Measurements from ENCODE around the gene MFRP. TPM values are rescaled to one million over a fixed set of nuclear protein-coding genes. Genes with fewer than 3 reads are reported as not detected.

MFRP gene
- total and polyA plus RNA-seq, 10 of the 15 experiments (the other 5 are each of a cell fraction or from before 2014, with no cell fraction given): not detected

DNA sequence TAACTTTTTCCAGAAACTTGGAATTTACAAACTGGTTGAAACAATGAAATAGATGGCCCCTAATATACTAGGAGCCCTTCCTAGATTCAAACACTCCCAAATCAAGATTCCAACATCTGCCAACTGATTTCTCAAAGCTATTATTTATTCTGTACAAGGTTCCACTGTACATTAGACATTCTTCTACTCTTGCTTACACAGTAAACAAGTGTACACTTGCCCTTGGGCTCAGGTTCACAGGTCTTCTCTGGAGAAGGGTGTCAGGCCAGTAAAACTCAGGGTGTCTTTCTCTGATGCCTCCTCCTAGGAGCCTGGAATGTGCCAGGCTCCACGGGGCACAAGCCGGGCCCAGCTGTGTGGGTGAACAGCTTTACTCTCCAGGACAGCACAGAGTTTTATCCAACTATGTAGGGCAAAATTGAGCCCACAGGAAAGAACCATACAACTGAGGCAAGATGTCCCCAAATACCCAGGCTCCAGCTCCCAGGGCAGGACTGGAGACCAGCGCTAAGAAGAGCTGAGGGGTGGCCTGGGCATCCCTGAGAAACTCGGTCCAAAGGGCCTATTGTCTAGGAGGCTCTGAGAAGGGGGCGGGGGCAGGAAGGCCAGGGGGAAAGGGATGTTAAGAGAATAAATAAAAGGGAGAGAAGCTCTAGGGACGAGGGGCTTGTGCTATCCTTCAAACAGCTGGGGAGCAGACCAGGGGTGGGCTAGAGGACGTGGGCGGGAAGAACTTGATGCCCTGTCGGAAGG, 8.8 kb upstream of the MFRP start:
- Histone ChIP-seq H3K36me3 (ENCODE audit: control insufficient read depth in 2 of 2, insufficient read depth in 2 of 2, low read length in 1 of 2) (no peaks in the 10 kb centered on the region), H3K79me2 (ENCODE audit: control insufficient read depth, insufficient read depth, low read length) (no peaks in the 10 kb centered on the region), H3K4me1 (ENCODE audit: control insufficient read depth, insufficient read depth, low read length) (peaks cover 10% of the 10 kb centered on the region), H3K27me3 (replicated peaks in 1 of 2; ENCODE audit: control insufficient read depth in 2 of 2, insufficient read depth in 2 of 2, low read length in 1 of 2) (peaks cover 2 to 4% of the 10 kb centered on the region in 2 experiments; a peak in 3 of 4 replicates), H4K20me1 (ENCODE audit: control insufficient read depth, insufficient read depth) (0 out of 2 replicates have a peak, but pooled peaks cover 2% of the 10 kb centered on the region), H3K4me2 (ENCODE audit: control insufficient read depth, insufficient read depth) (no peak overlapping the region), H3K27ac (ENCODE audit: control insufficient read depth, insufficient read depth) (no peak overlapping the region), H3K4me3 (no peak overlapping the region), H3K9me3 (replicated peaks; ENCODE audit: control insufficient read depth, insufficient read depth, low read length) (no peaks in the 10 kb centered on the region), H2AFZ (ENCODE audit: control insufficient read depth, low read depth, low read length) (no peak overlapping the region), H3K9ac (ENCODE audit: control insufficient read depth, insufficient read depth, low read length) (no peak overlapping the region)
- 20% methylated on average over 9 of the region's 9 CpGs for WGBS (ENCODE audit: insufficient coverage, insufficient replicate concordance, low lambda C conversion rate, missing lambda C conversion rate)
- no TSS peak for BruUV-seq (replicated peaks)
- ChIA-PET RAD21 (ENCODE audit: unreplicated experiment) (interaction anchor here (1.3 to 4.5 kb wide), 4 partner anchors 12 to 186 kb away, joined by 3 to 49 read pairs (median 28); no protein-coding TSS in a partner anchor), SMC1A (ENCODE audit: uncharacterized antibody, unreplicated experiment) (interaction anchor here (0.6 to 3.3 kb wide), 7 partner anchors 12 to 174 kb away, joined by 3 to 32 read pairs (median 6); no protein-coding TSS in a partner anchor), POLR2A (interaction anchor here (1.0 to 1.3 kb wide), 3 partner anchors 13 to 32 kb away, joined by 3 to 6 read pairs (median 3); no protein-coding TSS in a partner anchor), CTCF (interaction anchor here (0.9 to 4.8 kb wide), 23 partner anchors 7 to 1678 kb away, joined by 3 to 183 read pairs (median 6); partner anchors contain the start of gene USP2)
- ATAC-seq: no peak
- DNase-seq (ENCODE audit: low read depth, low spot score): no peak
- FAIRE-seq: no peak
- in situ Hi-C loops (cut with MboI): loop anchor here (5.0 kb wide), 1 partner anchor 117 kb away; no protein-coding TSS in a partner anchor
- intact Hi-C loops (cut with micrococcal nuclease; ENCODE audit: unreplicated experiment): no loop called here
- TF ChIP-seq EP300 (IDR thresholded peaks at IDR 0.05; ENCODE audit: borderline replicate concordance in 1 of 2, control insufficient read depth in 1 of 2, low read depth in 2 of 2, low read length in 2 of 2): no peak
- TF ChIP-seq SRF (IDR thresholded peaks at IDR 0.05; ENCODE audit: low read depth in 2 of 2, low read length in 2 of 2): no peak
- TF ChIP-seq, protein P1, sequence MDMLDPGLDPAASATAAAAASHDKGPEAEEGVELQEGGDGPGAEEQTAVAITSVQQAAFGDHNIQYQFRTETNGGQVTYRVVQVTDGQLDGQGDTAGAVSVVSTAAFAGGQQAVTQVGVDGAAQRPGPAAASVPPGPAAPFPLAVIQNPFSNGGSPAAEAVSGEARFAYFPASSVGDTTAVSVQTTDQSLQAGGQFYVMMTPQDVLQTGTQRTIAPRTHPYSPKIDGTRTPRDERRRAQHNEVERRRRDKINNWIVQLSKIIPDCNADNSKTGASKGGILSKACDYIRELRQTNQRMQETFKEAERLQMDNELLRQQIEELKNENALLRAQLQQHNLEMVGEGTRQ (IDR thresholded peaks at IDR 0.05; ENCODE audit: borderline replicate concordance, low read depth, low read length): no peak
- TF ChIP-seq HCFC1 (IDR thresholded peaks at IDR 0.05; ENCODE audit: low read length): no peak
- no peak for TF ChIP-seq NFXL1 (IDR thresholded peaks at IDR 0.05; ENCODE audit: borderline replicate concordance)
- TF ChIP-seq JUND (IDR thresholded peaks at IDR 0.05; ENCODE audit: low read depth, low read length): no peak
- no peak for TF ChIP-seq PAX5 (IDR thresholded peaks at IDR 0.05; ENCODE audit: borderline replicate concordance, low read depth, low read length)
- TF ChIP-seq ZNF622 (IDR thresholded peaks at IDR 0.05): no peak
- TF ChIP-seq IRF4 (IDR thresholded peaks at IDR 0.05; ENCODE audit: low read depth, low read length): no peak
- TF ChIP-seq RAD21 (IDR thresholded peaks at IDR 0.05; ENCODE audit: insufficient read depth, low read depth, low read length): no peak
- TF ChIP-seq FOXM1 (IDR thresholded peaks at IDR 0.05; ENCODE audit: low read depth, low read length): no peak
- no peak for TF ChIP-seq SUPT20H (IDR thresholded peaks at IDR 0.05; ENCODE audit: borderline replicate concordance, control insufficient read depth, low read depth, low read length)
- TF ChIP-seq, protein P2, sequence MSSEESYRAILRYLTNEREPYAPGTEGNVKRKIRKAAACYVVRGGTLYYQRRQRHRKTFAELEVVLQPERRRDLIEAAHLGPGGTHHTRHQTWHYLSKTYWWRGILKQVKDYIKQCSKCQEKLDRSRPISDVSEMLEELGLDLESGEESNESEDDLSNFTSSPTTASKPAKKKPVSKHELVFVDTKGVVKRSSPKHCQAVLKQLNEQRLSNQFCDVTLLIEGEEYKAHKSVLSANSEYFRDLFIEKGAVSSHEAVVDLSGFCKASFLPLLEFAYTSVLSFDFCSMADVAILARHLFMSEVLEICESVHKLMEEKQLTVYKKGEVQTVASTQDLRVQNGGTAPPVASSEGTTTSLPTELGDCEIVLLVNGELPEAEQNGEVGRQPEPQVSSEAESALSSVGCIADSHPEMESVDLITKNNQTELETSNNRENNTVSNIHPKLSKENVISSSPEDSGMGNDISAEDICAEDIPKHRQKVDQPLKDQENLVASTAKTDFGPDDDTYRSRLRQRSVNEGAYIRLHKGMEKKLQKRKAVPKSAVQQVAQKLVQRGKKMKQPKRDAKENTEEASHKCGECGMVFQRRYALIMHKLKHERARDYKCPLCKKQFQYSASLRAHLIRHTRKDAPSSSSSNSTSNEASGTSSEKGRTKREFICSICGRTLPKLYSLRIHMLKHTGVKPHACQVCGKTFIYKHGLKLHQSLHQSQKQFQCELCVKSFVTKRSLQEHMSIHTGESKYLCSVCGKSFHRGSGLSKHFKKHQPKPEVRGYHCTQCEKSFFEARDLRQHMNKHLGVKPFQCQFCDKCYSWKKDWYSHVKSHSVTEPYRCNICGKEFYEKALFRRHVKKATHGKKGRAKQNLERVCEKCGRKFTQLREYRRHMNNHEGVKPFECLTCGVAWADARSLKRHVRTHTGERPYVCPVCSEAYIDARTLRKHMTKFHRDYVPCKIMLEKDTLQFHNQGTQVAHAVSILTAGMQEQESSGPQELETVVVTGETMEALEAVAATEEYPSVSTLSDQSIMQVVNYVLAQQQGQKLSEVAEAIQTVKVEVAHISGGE (CRISPR knock-in tag; IDR thresholded peaks at IDR 0.05): no peak
- no peak for TF ChIP-seq ETV6 (conservative IDR thresholded peaks at IDR 0.05 in 1 of 2, IDR thresholded peaks at IDR 0.05 in 1 of 2; ENCODE audit: borderline replicate concordance in 1 of 2, low read depth in 1 of 2)
- TF ChIP-seq TBL1XR1 (IDR thresholded peaks at IDR 0.05; ENCODE audit: low read depth, low read length): no peak
- no peak for TF ChIP-seq CHD2 (IDR thresholded peaks at IDR 0.05; ENCODE audit: borderline replicate concordance, low read depth, low read length)
- TF ChIP-seq SMC3 (IDR thresholded peaks at IDR 0.05; ENCODE audit: borderline replicate concordance, low read length): no peak
- no peak for TF ChIP-seq SMARCA5 (IDR thresholded peaks at IDR 0.05)
